Pancreas (tissue), 10 donors: ENCODE results near the gene TOR4A. TPM values are rescaled to one million over a fixed set of nuclear protein-coding genes. Genes with fewer than 3 reads are reported as not detected.

Source experiments
- ATAC-seq, 4 donors: fragments of 200-7000 bp; cut with Tn5 transposase; one replicate each; pipeline versions ENCODE4 v1.8.0 to v1.9.1; 2020; ENCODE audit warnings: mild to moderate bottlenecking in 4 of 4, moderate library complexity in 4 of 4
- DNase-seq, 6 donors: peaks; one replicate each; pipeline ENCODE4 v3.0.0-alpha.2; 2020
- FAIRE-seq: peaks from 2 replicates; lab custom pipeline; 2012; peaks lifted over from hg19 to GRCh38; lab: Jason Lieb, UNC
- H3K27ac ChIP-seq, 4 donors: fragments of 200-600 bp; sonication (generic); 1 replicate in 3 of 4; 2 replicates in 1 of 4; pipeline versions ENCODE4 v1.5.0 to v1.8.0; 2020
- H3K27me3 ChIP-seq, 4 donors: fragments of 200-600 bp; one replicate each; pipeline ENCODE4 v1.8.0; 2021
- H3K36me3 ChIP-seq, 3 donors: fragments of 200-600 bp; sonication (generic) in 1 of 3; one replicate each; pipeline versions ENCODE4 v1.5.0 to v1.8.0; 2020 to 2021
- H3K4me1 ChIP-seq, 3 donors: fragments of 200-600 bp; one replicate each; pipeline ENCODE4 v1.8.0; 2021
- H3K4me3 ChIP-seq, 4 donors: fragments of 200-600 bp; sonication (generic) in 2 of 4; one replicate each; pipeline versions ENCODE4 v1.5.0 to v1.8.0; 2020 to 2021
- H3K9me3 ChIP-seq, 4 donors: fragments of 200-600 bp; one replicate each; pipeline ENCODE4 v1.8.0; 2021
- WGBS, 2 donors: extraction: QIAGEN DNeasy Blood & Tissue Kit; methylation state at CpG; one replicate each; pipeline ENCODE4 v1.1.7; 2013; 5-methylcytosine and 5-hydroxymethylcytosine counted together
- intact Hi-C, 3 donors: fragments of 100-400 bp; cut with DNase I; formaldehyde crosslinking; loops; one replicate each; pipeline versions ENCODE4 v1.11.1 to v1.14.2; 2022
- polyA plus RNA-seq, 2 donors: library from polyadenylated mRNA; stranded (reverse); fragments of 200-250 nt; gene quantifications; one replicate each; pipeline ENCODE4 v1.2.3, GENCODE V29; 2013
- total RNA-seq, 6 donors: library from RNA; stranded (reverse); fragmentation: NEBNext Ultra II Directional in 4 of 6; extraction: Animal tissue kit (Norgen Biotek cat#: 25700) in 4 of 6; gene quantifications; one replicate each; pipeline versions ENCODE4 v1.2.1 to v1.2.4, GENCODE V29; 2021 to 2023
- TF ChIP-seq, protein P1 (sequence below), 4 donors: fragments of 200-600 bp; sonication (generic) in 3 of 4; IDR thresholded peaks; one replicate each; pipeline versions ENCODE4 v1.5.0 to v1.8.0; 2021; ENCODE audit warnings: antibody characterized with exemption in 4 of 4
- donor health status: healthy with polysubstance abuse.
- donor health status: DM: no; HTN: no; CAD: no; lungs with moderate emphysema.
- donor health status: DM: no; HTN: no; CAD: no.
- donor health status: control.
- donor health status: control.
- donor health status: Bipolar disorder and iron deficiency.
- donor health status: DM: yes; HTN: yes; CAD: no.
- donor health status: DM: no; HTN: no; CAD: no.
- donor health status: DM: no; HTN: no; CAD: no.
- donor health status: DM: yes; HTN: yes; CAD: no.

TOR4A gene
- total and polyA plus RNA-seq, 8 donors, result 1.4 to 6.8 (median 4.2) TPM

DNA sequence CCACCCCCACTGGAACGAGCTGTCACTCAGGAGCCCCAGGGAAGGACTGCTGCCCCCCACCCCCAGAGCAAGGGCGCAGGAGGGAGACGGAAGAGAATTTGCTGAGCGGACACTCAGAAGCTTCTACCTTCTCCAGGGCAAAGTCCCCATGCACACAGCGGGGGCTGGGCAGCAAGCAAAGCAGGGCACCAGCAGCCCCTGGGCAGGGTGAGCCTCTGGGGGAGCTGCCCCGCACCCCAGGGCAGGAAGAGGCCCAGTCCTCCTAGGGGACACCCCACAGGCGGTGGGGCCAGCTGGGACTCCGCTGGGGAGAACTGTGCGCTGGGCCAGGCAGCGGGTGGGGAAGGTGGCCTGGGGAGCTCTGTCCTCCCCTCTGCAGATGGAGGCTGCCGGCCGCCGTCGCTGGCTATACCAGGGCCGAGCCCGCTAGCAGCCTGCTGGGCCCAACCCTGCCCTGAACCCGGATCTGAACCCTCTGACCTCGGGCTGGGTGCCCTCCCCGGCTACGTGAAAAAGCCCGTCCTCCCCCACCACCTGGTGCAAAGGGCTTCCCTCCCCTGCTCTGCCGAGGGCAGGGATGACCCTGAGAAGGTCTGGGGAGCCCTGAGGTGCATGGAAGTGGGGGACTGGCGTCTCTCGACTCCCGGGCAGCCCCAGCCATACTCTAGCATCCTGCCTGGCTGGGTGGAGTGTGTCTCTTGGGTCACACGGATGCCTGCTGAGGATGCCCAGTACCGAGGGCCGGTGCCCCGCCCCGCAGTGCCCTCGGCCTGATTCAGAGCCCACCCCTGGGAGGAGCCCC is 47.4 kb upstream of the TOR4A start:
- TF ChIP-seq, protein P1, sequence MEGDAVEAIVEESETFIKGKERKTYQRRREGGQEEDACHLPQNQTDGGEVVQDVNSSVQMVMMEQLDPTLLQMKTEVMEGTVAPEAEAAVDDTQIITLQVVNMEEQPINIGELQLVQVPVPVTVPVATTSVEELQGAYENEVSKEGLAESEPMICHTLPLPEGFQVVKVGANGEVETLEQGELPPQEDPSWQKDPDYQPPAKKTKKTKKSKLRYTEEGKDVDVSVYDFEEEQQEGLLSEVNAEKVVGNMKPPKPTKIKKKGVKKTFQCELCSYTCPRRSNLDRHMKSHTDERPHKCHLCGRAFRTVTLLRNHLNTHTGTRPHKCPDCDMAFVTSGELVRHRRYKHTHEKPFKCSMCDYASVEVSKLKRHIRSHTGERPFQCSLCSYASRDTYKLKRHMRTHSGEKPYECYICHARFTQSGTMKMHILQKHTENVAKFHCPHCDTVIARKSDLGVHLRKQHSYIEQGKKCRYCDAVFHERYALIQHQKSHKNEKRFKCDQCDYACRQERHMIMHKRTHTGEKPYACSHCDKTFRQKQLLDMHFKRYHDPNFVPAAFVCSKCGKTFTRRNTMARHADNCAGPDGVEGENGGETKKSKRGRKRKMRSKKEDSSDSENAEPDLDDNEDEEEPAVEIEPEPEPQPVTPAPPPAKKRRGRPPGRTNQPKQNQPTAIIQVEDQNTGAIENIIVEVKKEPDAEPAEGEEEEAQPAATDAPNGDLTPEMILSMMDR (IDR thresholded peaks at IDR 0.05), result no peak
- WGBS, 2 donors, result 54 to 69% methylated on average over 27 to 31 of the region's 31 CpGs
- no peaks in the 10 kb centered on the region for H3K27me3 ChIP-seq
- no peak for FAIRE-seq
- peaks cover 5 to 14% (median 10%) of the 10 kb centered on the region in 3 donors for H3K4me1 ChIP-seq
- no peaks in the 10 kb centered on the region for H3K36me3 ChIP-seq
- H3K27ac ChIP-seq, result no peak overlapping the region
- H3K9me3 ChIP-seq, result no peaks in the 10 kb centered on the region
- intact Hi-C loops, result loop anchor here (5.0 to 10.0 kb wide), 2 partner anchors 113 to 115 kb away; partner anchors contain the start of gene DPP7 (in 1 of the 3)
- ATAC-seq, result no peak
- H3K4me3 ChIP-seq, result no peak overlapping the region
- DNase-seq, result no peak

DNA sequence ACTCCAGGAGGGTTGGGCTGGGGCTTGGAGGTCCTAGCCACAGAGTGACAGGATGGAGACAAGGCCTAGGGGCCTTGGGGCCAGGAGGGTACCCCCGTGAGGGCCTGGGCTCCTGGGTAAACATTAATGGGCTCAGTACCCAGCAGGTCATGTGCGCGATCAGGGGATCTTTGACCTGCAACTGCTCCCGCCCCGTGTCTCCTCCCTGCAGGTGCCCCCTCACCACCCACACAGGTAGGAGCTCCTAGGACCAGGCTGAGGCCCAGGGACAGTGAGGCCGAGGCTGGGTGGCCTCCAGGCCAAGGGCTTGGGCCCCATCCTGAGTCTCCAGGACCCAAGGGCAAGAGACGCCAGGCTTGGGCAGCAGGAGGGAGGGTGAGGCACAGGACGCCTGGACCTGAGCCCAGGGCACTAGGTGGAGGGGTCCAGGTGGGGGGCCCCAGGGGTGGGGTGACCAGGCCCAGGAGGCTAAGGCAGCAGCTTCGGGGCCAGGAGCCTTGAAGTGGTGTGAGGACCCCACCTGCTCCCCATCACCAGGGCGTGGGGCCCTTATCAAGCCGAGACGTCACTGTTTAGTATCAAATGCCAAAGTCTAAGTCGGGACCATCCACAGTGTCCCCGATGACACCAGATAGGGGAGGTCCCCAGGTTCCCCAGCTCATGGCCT is 46.7 kb upstream of the TOR4A start, which contains the start of gene SLC34A3:
TSS of gene SLC34A3 (plus strand) at position 197 of the 667 bp plus-strand sequence. CDS start 802 bp downstream, outside the sequence.
- Histone ChIP-seq H3K27me3 (no peaks in the 10 kb centered on the region), H3K36me3 (no peaks in the 10 kb centered on the region), H3K27ac (no peak within 1 kb of the TSS), H3K4me1 (peaks cover 5 to 14% (median 10%) of the 10 kb centered on the region in 3 donors), H3K9me3 (no peaks in the 10 kb centered on the region), H3K4me3 (no peak within 1 kb of the TSS)
- intact Hi-C loops, result loop anchor here (5.0 to 10.0 kb wide), 2 partner anchors 114 to 116 kb away; partner anchors contain the start of gene DPP7 (in 1 of the 3)
- DNase-seq (no peak), FAIRE-seq (no peak), ATAC-seq (no peak)
- 68% methylated on average over 14 of the region's 14 CpGs for WGBS, 2 donors
- TF ChIP-seq, protein P1 (IDR thresholded peaks at IDR 0.05), result no peak

DNA sequence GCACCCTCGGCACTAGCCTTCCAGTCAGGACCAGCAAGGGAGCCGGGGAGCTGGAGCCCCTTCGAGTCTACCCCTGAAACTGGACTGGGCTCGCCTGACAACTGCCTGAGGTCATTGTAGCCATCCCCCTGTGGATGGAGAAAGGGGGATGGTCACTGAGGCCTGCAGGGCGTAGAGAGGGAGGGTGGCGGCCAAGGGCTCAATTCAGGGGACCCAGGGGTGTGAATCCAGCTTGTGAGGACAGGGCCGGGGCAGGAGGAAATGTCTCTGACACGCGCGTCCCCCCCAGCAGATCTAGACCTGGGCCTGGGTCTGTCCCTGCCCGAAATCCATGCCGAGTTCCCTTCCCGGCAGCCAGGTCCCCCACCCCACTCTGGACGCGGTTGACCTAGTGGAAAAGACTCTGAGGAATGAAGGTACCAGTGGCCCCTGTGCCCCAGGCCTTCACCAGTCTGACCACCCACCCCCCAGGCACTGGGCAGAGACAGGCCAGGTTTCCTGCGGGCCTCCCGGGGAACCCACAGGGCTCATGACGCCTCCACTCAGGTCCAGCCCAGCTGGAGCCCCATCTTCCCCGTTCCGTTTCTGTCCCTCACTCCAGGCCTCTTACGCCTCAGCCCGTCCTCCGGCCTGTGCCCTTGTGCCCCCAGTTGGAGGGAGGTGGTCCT is 46.0 kb upstream of the TOR4A start:
- Histone ChIP-seq H3K27ac (no peak overlapping the region), H3K36me3 (no peaks in the 10 kb centered on the region), H3K4me1 (peaks cover 5 to 14% (median 10%) of the 10 kb centered on the region in 3 donors), H3K27me3 (no peaks in the 10 kb centered on the region), H3K9me3 (no peaks in the 10 kb centered on the region), H3K4me3 (no peak overlapping the region)
- intact Hi-C loops, result loop anchor here (5.0 to 10.0 kb wide), 2 partner anchors 114 to 117 kb away; partner anchors contain the start of gene DPP7 (in 1 of the 3)
- TF ChIP-seq, protein P1 (IDR thresholded peaks at IDR 0.05), result no peak
- DNase-seq, result no peak
- WGBS, 2 donors, result 82 to 90% methylated on average over 23 of the region's 23 CpGs
- ATAC-seq, result no peak
- FAIRE-seq, result no peak

DNA sequence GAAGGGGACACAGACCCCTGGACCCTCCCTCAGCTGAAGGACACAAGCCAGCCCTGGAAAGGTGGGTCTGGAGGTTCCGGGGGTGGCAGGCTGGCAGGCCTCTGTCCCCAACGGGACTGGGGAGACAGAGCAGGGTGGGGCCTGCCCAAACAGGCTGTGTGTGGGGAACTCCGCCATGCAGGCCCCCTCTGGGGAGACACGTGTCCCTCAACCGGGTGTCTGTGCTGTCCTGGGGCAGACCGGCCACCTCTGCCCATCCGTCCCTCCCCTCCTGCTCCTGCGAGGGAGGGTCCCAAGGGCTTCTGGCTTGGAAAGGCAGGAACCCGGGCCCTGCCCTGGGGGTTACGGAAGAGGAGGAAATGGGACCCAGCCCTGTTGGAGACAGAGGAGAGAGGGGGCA is 45.4 kb upstream of the TOR4A start:
- peaks cover 10 to 13% (median 10%) of the 10 kb centered on the region in 3 donors for H3K4me1 ChIP-seq
- no peak for FAIRE-seq
- intact Hi-C loops, result loop anchor here (5.0 to 10.0 kb wide), 2 partner anchors 115 to 117 kb away; partner anchors contain the start of gene DPP7 (in 1 of the 3)
- no peak for DNase-seq
- no peaks in the 10 kb centered on the region for H3K27me3 ChIP-seq
- 70 to 72% methylated on average over 9 to 10 of the region's 10 CpGs for WGBS, 2 donors
- TF ChIP-seq, protein P1 (IDR thresholded peaks at IDR 0.05), result no peak
- no peak overlapping the region for H3K27ac ChIP-seq
- H3K9me3 ChIP-seq, result no peaks in the 10 kb centered on the region
- no peak for ATAC-seq
- no peak overlapping the region for H3K4me3 ChIP-seq
- H3K36me3 ChIP-seq, result no peaks in the 10 kb centered on the region
